ENCODE results near the gene RIPOR3. TPM values are rescaled to one million over a fixed set of nuclear protein-coding genes. Genes with fewer than 3 reads are reported as not detected.

RIPOR3 gene
- total RNA-seq, 4 donors from 2014 or later, result 1.8 to 12.7 (median 4.9) TPM

GRCh38 chr20:50547964-50548363, 143.4 kb downstream of the RIPOR3 start:
- TF ChIP-seq CTCF (IDR thresholded peaks at IDR 0.05), result no peak
- no peak for TF ChIP-seq POLR2A (IDR thresholded peaks at IDR 0.05)
- no peak for DNase-seq (ENCODE audit: low spot score in 2 of 2)
- WGBS, 2 donors, result 83 to 91% methylated on average over 6 of the region's 6 CpGs
- H3K4me3 ChIP-seq (ENCODE audit: low read depth, poor library complexity, severe bottlenecking), result no peak overlapping the region
- intact Hi-C loops (cut with DNase I; ENCODE audit: low total_unique reads), result no loop called here

- TF ChIP-seq POLR2A (IDR thresholded peaks at IDR 0.05) (no peak), CTCF (IDR thresholded peaks at IDR 0.05) (no peak)
- H3K4me3 ChIP-seq (ENCODE audit: low read depth, poor library complexity, severe bottlenecking), result no peak overlapping the region
- WGBS, 2 donors, result 67 to 69% methylated on average over 5 of the region's 5 CpGs
- no peak for DNase-seq (ENCODE audit: low spot score in 2 of 2)
- intact Hi-C loops (cut with DNase I; ENCODE audit: low total_unique reads), result no loop called here
Measured at GRCh38 chr20:50546729-50547314, 144.5 kb downstream of the RIPOR3 start.

- no peak overlapping the region for H3K4me3 ChIP-seq (ENCODE audit: low read depth, poor library complexity, severe bottlenecking)
- TF ChIP-seq POLR2A (IDR thresholded peaks at IDR 0.05), result no peak
- TF ChIP-seq CTCF (IDR thresholded peaks at IDR 0.05), result no peak
- no peak for DNase-seq (ENCODE audit: low spot score in 2 of 2)
- WGBS, 2 donors, result 75 to 90% methylated on average over 5 of the region's 5 CpGs
- intact Hi-C loops (cut with DNase I; ENCODE audit: low total_unique reads), result no loop called here
Measured at GRCh38 chr20:50545126-50545525, 146.2 kb downstream of the RIPOR3 start.

GRCh38 chr20:50543326-50543725, 148.0 kb downstream of the RIPOR3 start:
- H3K4me3 ChIP-seq (ENCODE audit: low read depth, poor library complexity, severe bottlenecking), result no peak overlapping the region
- WGBS, 2 donors, result 74 to 77% methylated on average over 5 of the region's 5 CpGs
- TF ChIP-seq CTCF (IDR thresholded peaks at IDR 0.05) (no peak), POLR2A (IDR thresholded peaks at IDR 0.05) (no peak)
- DNase-seq (ENCODE audit: low spot score in 2 of 2), result no peak
- intact Hi-C loops (cut with DNase I; ENCODE audit: low total_unique reads), result no loop called here

GRCh38 chr20:50541606-50542041, 149.7 kb downstream of the RIPOR3 start:
- 65 to 76% methylated on average over 5 of the region's 5 CpGs for WGBS, 2 donors
- no peak overlapping the region for H3K4me3 ChIP-seq (ENCODE audit: low read depth, poor library complexity, severe bottlenecking)
- DNase-seq (ENCODE audit: low spot score in 2 of 2), result no peak
- intact Hi-C loops (cut with DNase I; ENCODE audit: low total_unique reads), result no loop called here
- TF ChIP-seq POLR2A (IDR thresholded peaks at IDR 0.05), result no peak
- TF ChIP-seq CTCF (IDR thresholded peaks at IDR 0.05), result no peak

Measured in lower leg skin (tissue), 4 donors.